Measurements from ENCODE around the gene TMED6.

TMED6 gene

DNA sequence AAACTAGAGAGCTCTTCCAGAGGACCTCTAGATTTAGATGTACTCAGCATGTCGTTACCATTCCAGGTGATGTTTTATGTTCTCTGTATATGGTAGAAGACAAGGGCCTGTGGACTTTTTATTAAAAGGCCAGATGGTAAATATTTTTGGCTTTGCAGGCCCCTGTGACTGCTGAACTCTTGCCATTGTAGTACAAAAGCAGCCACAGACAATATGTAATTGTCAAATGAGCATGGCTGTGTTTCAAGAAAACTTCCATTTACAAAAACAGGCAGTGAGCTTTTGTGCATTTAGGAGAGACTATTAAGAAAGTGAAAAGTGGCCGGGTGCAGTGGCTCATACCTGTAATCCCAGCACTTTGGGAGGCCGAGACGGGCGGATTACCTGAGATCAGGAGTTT, 7.4 kb downstream of the TMED6 start:
- no peak overlapping the region for H3K4me3 ChIP-seq (ENCODE audit: low read length)
- no peak for TF ChIP-seq CTCF (conservative IDR thresholded peaks at IDR 0.05; ENCODE audit: low read depth, low read length)
- no peak for DNase-seq (ENCODE audit: low read depth)

GRCh38 chr16:69340095-69340644, 11.4 kb downstream of the TMED6 start:
- no peak for TF ChIP-seq CTCF (conservative IDR thresholded peaks at IDR 0.05; ENCODE audit: low read depth, low read length)
- peak overlapping the region; percentile 93 for H3K4me3 ChIP-seq (ENCODE audit: low read length)
- no peak for DNase-seq (ENCODE audit: low read depth)

GRCh38 chr16:69339289-69340094, 12.1 kb downstream of the TMED6 start, which contains the start of the genes COG8 and NIP7:
COG8 (minus strand) TSS chr16:69339564; CDS start chr16:69339552, 12 bp downstream.
NIP7 (plus strand) TSS chr16:69339772; CDS start chr16:69339830, 58 bp downstream.
- peak; percentile 83 for TF ChIP-seq CTCF (conservative IDR thresholded peaks at IDR 0.05; ENCODE audit: low read depth, low read length)
- peak within 1 kb of the TSS; percentile 93 for H3K4me3 ChIP-seq (ENCODE audit: low read length)
- peak; percentile 96 for DNase-seq (ENCODE audit: low read depth)

- DNase-seq (ENCODE audit: low read depth): no peak
- no peak for TF ChIP-seq CTCF (conservative IDR thresholded peaks at IDR 0.05; ENCODE audit: low read depth, low read length)
- peak overlapping the region; percentile 93 for H3K4me3 ChIP-seq (ENCODE audit: low read length)
Measured at GRCh38 chr16:69338557-69339288, 12.9 kb downstream of the TMED6 start.

- no peak for DNase-seq (ENCODE audit: low read depth)
- no peak overlapping the region for H3K4me3 ChIP-seq (ENCODE audit: low read length)
- TF ChIP-seq CTCF (conservative IDR thresholded peaks at IDR 0.05; ENCODE audit: low read depth, low read length): no peak
Measured at GRCh38 chr16:69334696-69335095, 16.9 kb downstream of the TMED6 start.

DNA sequence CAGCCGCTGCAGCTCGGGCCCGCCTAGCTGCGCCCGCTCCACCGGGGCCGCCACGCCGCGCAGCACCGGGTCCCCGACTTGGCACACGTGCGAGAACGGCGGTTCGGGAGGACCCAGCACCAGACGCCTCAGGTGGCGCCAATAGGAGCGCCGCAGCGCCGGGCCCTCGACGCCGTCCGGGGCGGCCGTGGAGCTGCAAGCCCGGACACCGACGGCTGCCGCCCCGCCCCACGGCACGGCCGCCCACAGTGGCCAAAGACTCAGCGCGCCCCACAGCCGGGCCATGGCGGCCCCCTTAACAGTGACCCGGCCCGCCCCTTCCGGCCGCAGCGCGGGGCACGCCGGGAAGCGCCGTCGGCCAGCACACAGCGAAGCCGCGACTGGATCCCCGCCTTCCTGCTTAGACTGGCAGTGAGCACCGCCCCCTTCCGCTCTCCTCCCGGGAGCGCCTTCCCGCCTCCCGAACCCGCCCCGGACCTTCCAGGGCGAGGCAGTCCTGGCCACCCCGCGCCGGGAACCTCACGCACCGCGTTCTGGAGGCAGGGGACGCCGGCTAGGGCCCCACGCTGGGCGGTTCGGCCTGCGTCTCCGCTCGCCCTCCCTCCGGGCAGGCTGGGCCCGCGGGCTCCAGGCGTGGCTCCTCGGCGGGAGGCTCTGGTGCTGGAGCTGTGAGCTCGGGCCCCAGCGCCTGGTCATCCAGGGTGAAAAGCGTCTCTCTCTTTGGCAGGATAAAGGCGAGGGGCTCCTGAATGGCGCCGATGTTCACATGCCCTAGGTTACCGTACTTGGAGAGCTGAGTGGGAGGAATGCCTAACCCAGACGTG, 21.1 kb downstream of the TMED6 start, which contains the start of gene PDF:
TSS of gene PDF (minus strand) at position 303 of the 824 bp plus-strand sequence. CDS start at position 285, 18 bp downstream.
- DNase-seq (ENCODE audit: low read depth): peak; percentile 71
- peak within 1 kb of the TSS; percentile 69 for H3K4me3 ChIP-seq (ENCODE audit: low read length)
- no peak for TF ChIP-seq CTCF (conservative IDR thresholded peaks at IDR 0.05; ENCODE audit: low read depth, low read length)

Data from retinal pigment epithelial cell (primary cell).